Esophagus muscularis mucosa (tissue), 4 donors: ENCODE results near the gene PRM1. TPM values are rescaled to one million over a fixed set of nuclear protein-coding genes. Genes with fewer than 3 reads are reported as not detected.

ENCODE experiments used
- DNase-seq: peaks from one replicate; pipeline ENCODE4 v3.0.0-alpha.2; 2017; ENCODE audit errors: extremely low spot score
- H3K27ac ChIP-seq, 4 donors: fragments of 200-600 bp; sonication (generic); replicated peaks in 1 of 4; 1 replicate in 3 of 4; 2 replicates in 1 of 4; pipeline ENCODE4 v1.5.1; 2016 to 2019; ENCODE audit warnings: mild to moderate bottlenecking in 1 of 4
- H3K27me3 ChIP-seq, 4 donors: fragments of 200-600 bp; sonication (generic); one replicate each; pipeline versions ENCODE4 v1.5.1 to v1.6.0; 2016 to 2019
- H3K36me3 ChIP-seq, 4 donors: fragments of 200-600 bp; sonication (generic); one replicate each; pipeline ENCODE4 v1.5.1; 2016 to 2019
- H3K4me1 ChIP-seq, 4 donors: fragments of 200-600 bp; sonication (generic); one replicate each; pipeline ENCODE4 v1.5.1; 2016 to 2019
- H3K4me3 ChIP-seq, 4 donors: fragments of 200-600 bp; sonication (generic); 1 replicate in 2 of 4; 2 replicates in 2 of 4; pipeline ENCODE4 v1.5.1; 2016 to 2019; ENCODE audit warnings: mild to moderate bottlenecking in 4 of 4, moderate library complexity in 1 of 4
- H3K9me3 ChIP-seq, 4 donors: fragments of 200-600 bp; sonication (generic); 1 replicate in 3 of 4; 2 replicates in 1 of 4; pipeline ENCODE4 v1.5.1; 2016 to 2019
- EP300 ChIP-seq: sonication (generic); formaldehyde crosslinking; IDR thresholded peaks from one replicate; pipeline ENCODE4 v1.6.1; 2017; ENCODE audit warnings: antibody characterized with exemption
- POLR2A ChIP-seq: fragments of 450-650 bp; IDR thresholded peaks from one replicate; pipeline ENCODE4 v1.6.1; 2017; ENCODE audit warnings: antibody characterized with exemption, moderate library complexity, mild to moderate bottlenecking, low read depth
- POLR2AphosphoS5 ChIP-seq, 2 donors: sonication (generic); formaldehyde crosslinking; IDR thresholded peaks; one replicate each; pipeline ENCODE4 v1.6.1; 2017; ENCODE audit warnings: antibody characterized with exemption in 2 of 2
- WGBS: methylation state at CpG from one replicate; pipeline ENCODE4 v1.1.5; 2018; 5-methylcytosine and 5-hydroxymethylcytosine counted together
- intact Hi-C: fragments of 100-400 bp; cut with DNase I; formaldehyde crosslinking; loops from one replicate; pipeline ENCODE4 v1.15.1; 2023
- total RNA-seq, 4 donors: library from RNA; depleted of rRNA; stranded (reverse); fragments of >200 nt; gene quantifications; one replicate each; pipeline versions ENCODE4 v1.1.0 to v1.2.1, GENCODE V29; 2016
- TF ChIP-seq, protein P1 (sequence below), 3 experiments: fragments of 200-600 bp in 2 of 3; fragments of 450-650 bp in 1 of 3; sonication (generic) in 2 of 3; IDR thresholded peaks; one replicate each; pipeline ENCODE4 v1.5.1; 2017 to 2019; ENCODE audit warnings: antibody characterized with exemption in 3 of 3, mild to moderate bottlenecking in 2 of 3, moderate library complexity in 1 of 3

Gene PRM1
- total RNA-seq, 4 donors from 2014 or later, result not detected

DNA sequence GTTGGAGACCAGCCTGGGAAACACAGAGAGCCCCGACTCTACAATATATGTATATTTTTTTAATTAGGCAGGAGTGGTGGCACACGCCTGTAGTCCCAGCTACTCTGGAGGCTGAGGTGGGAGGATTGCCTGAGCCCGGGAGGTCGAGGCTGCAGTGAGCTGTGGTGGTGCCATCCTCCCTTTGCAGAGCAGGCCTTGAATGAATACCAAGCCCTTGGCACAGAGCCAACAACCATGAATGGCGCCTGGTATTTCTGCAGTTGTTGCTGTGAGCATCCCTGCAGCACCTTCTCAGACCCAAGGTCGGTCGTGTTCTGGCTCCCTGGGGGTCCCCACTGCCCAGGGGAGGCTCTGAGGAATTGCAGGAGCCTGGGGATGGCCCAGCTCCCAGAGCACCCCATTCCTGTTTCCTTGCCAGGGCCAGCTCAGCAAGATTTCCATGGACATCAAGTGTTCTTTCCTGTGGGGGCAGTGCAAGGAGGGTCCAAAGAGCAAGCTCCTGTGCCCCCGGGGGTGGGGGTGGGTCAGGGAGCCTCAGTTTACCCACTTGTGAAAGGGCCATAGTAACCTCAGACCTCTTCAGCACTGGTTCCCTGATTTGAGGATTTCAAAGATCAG lies 38.5 kb upstream of the PRM1 start:
- TF ChIP-seq, protein P1, sequence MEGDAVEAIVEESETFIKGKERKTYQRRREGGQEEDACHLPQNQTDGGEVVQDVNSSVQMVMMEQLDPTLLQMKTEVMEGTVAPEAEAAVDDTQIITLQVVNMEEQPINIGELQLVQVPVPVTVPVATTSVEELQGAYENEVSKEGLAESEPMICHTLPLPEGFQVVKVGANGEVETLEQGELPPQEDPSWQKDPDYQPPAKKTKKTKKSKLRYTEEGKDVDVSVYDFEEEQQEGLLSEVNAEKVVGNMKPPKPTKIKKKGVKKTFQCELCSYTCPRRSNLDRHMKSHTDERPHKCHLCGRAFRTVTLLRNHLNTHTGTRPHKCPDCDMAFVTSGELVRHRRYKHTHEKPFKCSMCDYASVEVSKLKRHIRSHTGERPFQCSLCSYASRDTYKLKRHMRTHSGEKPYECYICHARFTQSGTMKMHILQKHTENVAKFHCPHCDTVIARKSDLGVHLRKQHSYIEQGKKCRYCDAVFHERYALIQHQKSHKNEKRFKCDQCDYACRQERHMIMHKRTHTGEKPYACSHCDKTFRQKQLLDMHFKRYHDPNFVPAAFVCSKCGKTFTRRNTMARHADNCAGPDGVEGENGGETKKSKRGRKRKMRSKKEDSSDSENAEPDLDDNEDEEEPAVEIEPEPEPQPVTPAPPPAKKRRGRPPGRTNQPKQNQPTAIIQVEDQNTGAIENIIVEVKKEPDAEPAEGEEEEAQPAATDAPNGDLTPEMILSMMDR (IDR thresholded peaks at IDR 0.05), result no peak
- TF ChIP-seq EP300, result no peak
- TF ChIP-seq POLR2A, result no peak
- no peak for TF ChIP-seq POLR2AphosphoS5 (IDR thresholded peaks at IDR 0.05)
- Histone ChIP-seq H3K36me3 (no peaks in the 10 kb centered on the region), H3K27ac (no peak overlapping the region), H3K9me3 (no peaks in the 10 kb centered on the region), H3K4me1 (peaks cover 0 to 3% (median 0%) of the 10 kb centered on the region in 4 donors), H3K27me3 (peaks cover 0 to 6% (median 0%) of the 10 kb centered on the region in 4 donors), H3K4me3 (no peak overlapping the region)
- intact Hi-C loops, result no loop called here
- no peak for DNase-seq
- 59% methylated on average over 8 of the region's 8 CpGs for WGBS

DNA sequence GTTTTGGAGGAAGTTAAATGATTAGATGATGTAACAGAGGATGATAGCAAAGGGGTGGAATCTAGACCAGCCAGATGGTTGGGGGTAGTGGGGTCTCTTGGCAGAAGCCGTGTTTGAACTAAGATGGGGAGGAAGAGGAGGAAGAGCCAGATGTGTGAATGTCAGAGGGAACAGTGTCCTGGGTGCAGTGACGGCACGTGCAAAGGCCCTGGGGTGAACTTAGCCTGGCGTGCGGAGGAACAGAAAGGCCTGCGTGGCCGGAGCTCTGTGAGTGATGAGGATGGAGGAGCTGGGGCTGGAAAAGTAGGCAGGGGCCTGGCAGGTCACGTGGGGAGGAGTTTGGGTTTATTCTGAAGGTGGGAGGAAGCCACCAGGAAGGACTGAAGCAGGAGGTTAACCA lies 37.7 kb upstream of the PRM1 start:
- no peaks in the 10 kb centered on the region for H3K36me3 ChIP-seq
- H3K4me3 ChIP-seq, result no peak overlapping the region
- DNase-seq, result no peak
- peaks cover 0 to 3% (median 0%) of the 10 kb centered on the region in 4 donors for H3K4me1 ChIP-seq
- WGBS, result 96% methylated on average over 8 of the region's 8 CpGs
- intact Hi-C loops, result no loop called here
- peaks cover 0 to 6% (median 0%) of the 10 kb centered on the region in 4 donors for H3K27me3 ChIP-seq
- TF ChIP-seq POLR2AphosphoS5 (IDR thresholded peaks at IDR 0.05), result no peak
- no peak for TF ChIP-seq EP300
- no peak for TF ChIP-seq POLR2A
- TF ChIP-seq, protein P1 (IDR thresholded peaks at IDR 0.05), result no peak
- H3K9me3 ChIP-seq, result no peaks in the 10 kb centered on the region
- no peak overlapping the region for H3K27ac ChIP-seq

DNA sequence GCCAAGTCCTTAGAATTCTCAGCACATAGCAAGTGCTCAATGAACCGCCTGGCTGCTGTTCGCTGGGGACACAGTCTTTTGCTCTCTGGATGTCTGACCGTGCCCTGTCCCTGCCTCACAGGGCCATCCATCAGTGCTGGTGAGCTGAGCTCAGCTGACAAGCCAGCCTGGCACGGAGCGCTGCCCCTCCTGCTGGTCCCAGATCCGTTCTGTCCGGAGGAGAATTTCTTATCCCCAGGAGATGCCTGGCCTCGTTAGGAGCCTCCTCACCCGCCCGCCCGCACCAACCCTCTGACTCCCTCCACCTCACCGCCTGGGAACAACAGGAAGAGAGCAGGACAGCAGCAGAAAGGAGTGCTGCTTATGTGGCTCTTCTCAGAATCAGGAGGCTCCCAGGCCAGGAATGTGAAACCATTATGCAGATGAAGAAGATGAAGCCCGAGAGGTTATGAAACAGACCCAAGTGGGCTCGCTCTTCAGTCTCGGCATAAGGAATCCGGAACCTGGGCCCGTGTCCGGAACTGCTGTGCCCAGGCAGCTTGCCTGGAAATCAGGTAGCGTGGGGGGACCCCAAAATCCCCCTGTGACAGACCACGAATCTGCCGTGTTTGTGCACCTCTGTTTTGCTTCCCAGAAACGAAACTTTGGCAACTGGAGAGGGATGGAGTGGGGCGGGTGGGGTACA lies 35.3 kb upstream of the PRM1 start:
- intact Hi-C loops, result no loop called here
- H3K4me3 ChIP-seq, result no peak overlapping the region
- TF ChIP-seq EP300, result no peak
- H3K9me3 ChIP-seq, result no peaks in the 10 kb centered on the region
- H3K4me1 ChIP-seq, result peaks cover 0 to 12% (median 3%) of the 10 kb centered on the region in 4 donors
- no peaks in the 10 kb centered on the region for H3K36me3 ChIP-seq
- no peak overlapping the region for H3K27ac ChIP-seq
- WGBS, result 91% methylated on average over 18 of the region's 23 CpGs
- DNase-seq, result no peak
- peaks cover 0 to 6% (median 0%) of the 10 kb centered on the region in 4 donors for H3K27me3 ChIP-seq

DNA sequence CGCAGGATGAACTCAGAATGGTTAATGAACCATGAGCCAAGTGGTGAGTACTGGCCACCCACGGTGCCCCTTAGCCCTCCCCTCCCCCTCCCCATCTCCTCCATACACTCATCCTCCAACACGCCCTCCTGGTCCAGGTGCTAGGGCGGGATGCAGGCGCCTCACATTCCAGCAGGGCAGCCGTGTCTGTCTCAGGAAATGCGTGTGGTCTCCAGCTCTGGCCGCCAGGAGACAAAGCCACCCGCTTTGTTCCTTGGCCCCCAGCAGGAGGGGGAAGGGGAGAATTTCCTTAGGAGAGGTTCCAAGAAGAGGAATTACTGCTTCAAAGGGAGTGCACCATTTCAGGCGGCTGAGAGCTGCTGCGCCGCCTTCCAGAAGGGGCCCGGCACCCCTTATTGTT lies 34.4 kb upstream of the PRM1 start:
- no peak overlapping the region for H3K4me3 ChIP-seq
- peaks cover 0 to 12% (median 3%) of the 10 kb centered on the region in 4 donors for H3K4me1 ChIP-seq
- intact Hi-C loops, result no loop called here
- no peaks in the 10 kb centered on the region for H3K36me3 ChIP-seq
- TF ChIP-seq, protein P1 (IDR thresholded peaks at IDR 0.05), result no peak
- TF ChIP-seq EP300 (no peak), POLR2A (no peak), POLR2AphosphoS5 (IDR thresholded peaks at IDR 0.05) (no peak)
- no peaks in the 10 kb centered on the region for H3K9me3 ChIP-seq
- peaks cover 0 to 6% (median 0%) of the 10 kb centered on the region in 4 donors for H3K27me3 ChIP-seq
- DNase-seq, result no peak
- H3K27ac ChIP-seq, result no peak overlapping the region
- 46% methylated on average over 12 of the region's 13 CpGs for WGBS

DNA sequence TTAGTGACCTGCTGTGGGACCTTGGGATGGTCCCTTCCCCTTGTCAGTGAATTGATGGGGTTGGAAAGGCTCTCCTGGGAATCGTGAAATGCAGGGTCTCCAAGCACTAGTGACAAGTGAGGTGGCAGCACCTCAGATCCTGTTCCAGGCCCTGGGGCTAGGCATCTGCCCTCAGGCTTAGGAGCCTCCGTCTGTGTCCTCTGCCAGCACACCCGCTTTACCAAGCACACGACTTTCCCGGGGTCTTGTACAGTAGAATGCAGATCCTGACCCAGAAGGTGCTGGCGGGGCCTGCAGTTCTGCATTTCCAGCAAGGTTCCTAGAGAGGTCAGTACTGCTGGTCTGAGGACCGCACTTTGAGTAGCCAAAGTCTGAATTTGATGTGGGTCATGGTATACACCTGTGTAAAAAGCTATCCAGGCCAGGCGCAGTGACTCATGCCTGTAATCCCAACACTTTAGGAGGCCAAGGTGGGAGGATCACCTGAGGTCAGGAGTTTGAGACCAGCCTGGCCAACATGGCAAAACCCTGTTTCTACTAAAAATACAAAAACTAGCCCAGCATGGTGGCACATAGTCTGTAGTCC lies 33.3 kb upstream of the PRM1 start:
- no peak for DNase-seq
- intact Hi-C loops, result no loop called here
- Histone ChIP-seq H3K36me3 (no peaks in the 10 kb centered on the region), H3K27me3 (peaks cover 0 to 6% (median 0%) of the 10 kb centered on the region in 4 donors), H3K4me3 (no peak overlapping the region), H3K27ac (no peak overlapping the region), H3K9me3 (no peaks in the 10 kb centered on the region), H3K4me1 (peaks cover 0 to 12% (median 3%) of the 10 kb centered on the region in 4 donors)
- no peak for TF ChIP-seq POLR2A
- TF ChIP-seq, protein P1 (IDR thresholded peaks at IDR 0.05), result no peak
- no peak for TF ChIP-seq EP300
- TF ChIP-seq POLR2AphosphoS5 (IDR thresholded peaks at IDR 0.05), result no peak
- WGBS, result 96% methylated on average over 5 of the region's 8 CpGs
